GM19397 (cell line): ENCODE results near the gene DENR.

Experiments used
- ATAC-seq: cut with Tn5 transposase; IDR thresholded peaks from one replicate; pipeline ENCODE4 v1.9.1; 2021; ENCODE audit warnings: mild to moderate bottlenecking, moderate library complexity; ENCODE audit not compliant: unreplicated experiment

DENR gene

GRCh38 chr12:122813310-122813713 lies 60.7 kb downstream of the DENR start:
- no peak for ATAC-seq

- ATAC-seq, result no peak
Measured at GRCh38 chr12:122819209-122819785, 66.7 kb downstream of the DENR start.

DNA sequence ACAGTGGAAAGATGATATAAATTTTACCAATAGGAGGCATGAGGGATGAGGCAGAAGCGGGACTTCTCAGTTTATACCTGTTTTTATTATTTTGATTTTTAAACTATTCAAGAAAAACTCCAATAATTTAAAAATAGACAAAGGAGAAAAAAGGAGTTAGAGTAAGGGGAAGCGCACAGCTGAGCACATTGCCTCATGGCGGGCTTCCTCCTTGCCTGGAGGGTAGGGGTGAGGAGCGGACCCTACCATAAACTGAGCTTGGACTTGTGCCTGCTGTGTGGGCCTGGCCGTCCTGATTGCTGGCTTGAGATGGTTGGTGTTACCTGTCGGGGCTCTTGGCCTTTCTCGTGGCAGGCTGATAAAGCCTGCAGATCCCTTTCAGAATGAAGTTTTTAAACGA lies 67.5 kb downstream of the DENR start:
- no peak for ATAC-seq
